GM19025 (cell line): ENCODE data around the gene HCK.

ENCODE experiments used
- ATAC-seq: cut with Tn5 transposase; IDR thresholded peaks from one replicate; pipeline ENCODE4 v1.9.1; 2021; ENCODE audit warnings: mild to moderate bottlenecking, low read depth, moderate library complexity; ENCODE audit not compliant: unreplicated experiment

The HCK gene

DNA sequence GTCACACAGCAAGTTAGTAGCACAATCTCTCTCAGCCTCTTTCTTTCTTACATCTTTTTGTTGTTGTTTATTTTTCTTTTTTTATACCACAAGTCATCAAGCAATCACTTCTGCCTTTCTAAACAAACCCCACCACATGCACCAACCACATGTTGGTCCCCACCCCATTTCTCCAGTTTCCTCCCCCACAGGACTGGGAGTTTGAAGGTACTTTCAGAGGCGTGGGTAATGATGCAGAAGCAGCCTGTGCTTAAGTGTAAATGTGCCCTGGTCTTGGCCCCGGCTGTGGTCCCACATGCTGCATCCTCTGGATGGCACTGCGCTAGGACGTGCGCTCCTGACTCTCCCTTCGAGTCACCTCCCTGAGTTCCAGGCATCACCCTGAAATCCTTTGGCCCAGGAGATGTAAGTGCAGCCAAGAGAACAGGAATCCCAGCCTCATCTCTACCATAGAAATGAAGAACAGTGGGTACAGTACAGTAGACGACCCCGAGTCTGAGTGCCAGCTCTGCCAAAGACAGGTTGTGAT is 5.7 kb downstream of the HCK start:
- ATAC-seq: no peak

DNA sequence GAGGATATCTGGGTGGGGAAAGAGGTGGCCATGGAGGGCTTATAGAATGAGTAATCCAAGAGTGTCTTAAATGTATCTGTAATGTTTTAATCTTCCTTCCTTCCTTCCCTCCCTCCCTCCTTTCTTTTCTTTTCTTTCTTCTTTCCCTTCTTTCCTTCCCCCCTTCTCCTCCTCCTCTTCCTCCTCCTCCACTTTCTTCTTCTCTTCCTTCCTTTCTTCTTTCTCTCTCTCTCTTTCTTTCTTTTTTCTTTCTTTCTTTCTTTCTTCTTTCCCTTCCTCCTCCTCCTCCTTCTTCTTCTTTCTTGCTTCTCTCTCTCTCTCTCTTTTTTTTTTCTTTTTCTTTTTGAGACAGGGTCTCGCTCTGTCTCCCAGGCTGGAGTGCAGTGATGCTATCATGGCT is 7.1 kb downstream of the HCK start:
- no peak for ATAC-seq

DNA sequence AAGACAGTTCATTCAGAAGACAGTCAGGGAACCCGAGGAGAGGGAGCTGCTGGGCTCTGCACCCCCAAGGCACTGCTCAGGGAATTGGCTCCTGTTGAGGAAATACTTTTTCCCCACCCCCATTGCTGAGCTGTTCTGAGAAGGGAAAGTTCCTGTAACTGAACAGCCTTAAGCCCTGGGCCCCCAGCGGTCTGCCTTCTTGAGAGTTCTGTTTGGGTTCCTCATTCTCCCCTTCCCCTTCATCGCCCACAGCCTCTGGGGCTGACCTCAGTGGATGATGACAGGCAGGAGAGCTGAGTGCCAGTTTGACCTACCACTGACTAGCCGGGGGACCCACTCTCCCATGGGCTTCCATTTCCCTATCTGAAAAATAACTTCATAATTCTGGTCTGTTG is 10.7 kb downstream of the HCK start:
- no peak for ATAC-seq

DNA sequence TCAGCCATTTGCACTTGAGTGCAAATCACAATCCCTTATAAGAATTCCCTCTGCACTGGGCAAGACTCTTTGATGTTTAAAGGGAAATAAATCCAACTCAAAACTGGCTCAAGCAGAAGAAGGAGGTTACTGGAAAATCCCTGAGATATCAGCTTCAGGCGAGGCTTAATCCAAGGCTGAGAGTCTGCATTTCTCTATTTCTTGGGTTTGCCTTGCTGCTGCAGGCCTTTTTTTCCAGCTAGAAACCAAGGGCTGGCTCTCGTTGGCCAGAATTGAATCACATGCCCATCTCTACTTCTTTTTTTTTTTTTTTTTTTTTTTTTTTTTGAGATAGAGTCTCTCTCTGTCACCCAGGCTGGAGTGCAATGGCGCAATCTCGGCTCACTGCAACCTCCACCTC is 11.7 kb downstream of the HCK start:
- no peak for ATAC-seq

GRCh38 chr20:32064667-32065066 is 12.6 kb downstream of the HCK start:
- no peak for ATAC-seq

GRCh38 chr20:32067234-32067821 is 15.3 kb downstream of the HCK start:
- no peak for ATAC-seq

DNA sequence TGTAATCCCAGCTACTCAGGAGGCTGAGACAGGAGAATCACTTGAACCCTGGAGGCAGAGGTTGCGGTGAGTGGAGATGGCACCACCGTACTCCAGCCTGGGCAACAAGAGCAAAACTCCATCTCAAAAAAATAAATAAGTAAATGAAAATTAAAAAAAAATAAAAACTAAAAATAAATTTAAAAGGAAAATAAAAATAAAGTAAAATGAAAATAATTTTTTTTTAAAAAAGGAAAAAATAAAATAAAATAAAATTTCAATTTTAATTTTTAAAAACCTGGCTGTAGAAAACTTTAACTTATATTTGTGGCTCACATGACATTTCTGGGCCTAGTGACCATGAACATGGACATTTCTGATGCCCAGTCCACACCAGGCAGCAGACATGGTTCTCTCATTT is 16.1 kb downstream of the HCK start:
- ATAC-seq: no peak

DNA sequence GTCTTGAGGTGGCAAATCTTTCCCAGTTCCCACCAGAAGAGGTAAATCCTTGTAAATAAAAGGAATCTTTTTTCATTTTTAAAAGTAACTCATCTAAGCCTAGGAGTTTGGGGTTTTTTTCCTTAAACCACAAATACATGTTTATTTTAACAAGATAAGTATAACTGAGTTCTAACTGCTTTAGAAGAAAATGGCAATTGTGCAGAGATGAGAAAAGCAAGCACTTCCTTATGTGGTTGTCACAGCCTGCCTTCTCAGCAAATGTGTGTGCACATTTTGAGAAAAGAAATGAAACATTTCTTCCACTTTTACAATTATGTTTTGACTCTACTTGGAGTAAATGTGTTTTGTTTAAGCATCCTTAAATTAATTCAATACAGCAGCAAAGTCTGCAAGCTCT is 17.7 kb downstream of the HCK start:
- ATAC-seq: no peak

- ATAC-seq: no peak
Observed at GRCh38 chr20:32070282-32070681, 18.2 kb downstream of the HCK start.

GRCh38 chr20:32070690-32071213 is 18.7 kb downstream of the HCK start:
- ATAC-seq: no peak

DNA sequence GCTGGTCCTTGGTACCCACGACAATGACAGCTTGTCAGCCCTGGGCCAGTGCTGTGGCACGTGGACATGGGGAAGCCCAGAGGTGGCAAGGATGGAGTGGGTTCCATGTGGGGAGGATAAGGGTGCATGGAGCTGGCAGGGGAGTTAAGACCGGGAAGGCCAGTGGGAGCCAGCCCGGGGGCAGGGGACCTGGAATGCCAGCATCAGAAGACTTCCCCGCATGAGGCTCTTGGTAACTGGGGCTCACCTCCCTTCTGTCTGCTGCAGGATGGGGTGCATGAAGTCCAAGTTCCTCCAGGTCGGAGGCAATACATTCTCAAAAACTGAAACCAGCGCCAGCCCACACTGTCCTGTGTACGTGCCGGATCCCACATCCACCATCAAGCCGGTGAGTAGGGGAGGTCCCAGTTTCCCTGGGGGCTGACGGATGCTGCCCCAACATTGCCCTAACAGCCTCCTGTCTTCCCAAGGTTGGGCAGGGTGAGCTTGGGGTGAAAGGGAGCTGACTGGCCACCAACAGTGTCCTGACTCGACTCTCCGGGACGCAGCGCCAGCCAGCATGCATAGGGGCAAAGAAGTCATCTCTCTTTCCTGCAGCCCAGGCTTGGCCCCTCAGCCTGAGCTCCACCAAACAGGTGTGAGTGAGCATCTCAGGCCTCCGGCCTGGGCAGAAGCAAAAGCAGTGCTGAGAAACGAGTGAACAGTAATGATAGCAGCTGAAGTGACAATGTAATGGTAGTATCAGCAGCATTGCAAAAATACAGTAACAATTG is 19.5 kb downstream of the HCK start:
- ATAC-seq: no peak

DNA sequence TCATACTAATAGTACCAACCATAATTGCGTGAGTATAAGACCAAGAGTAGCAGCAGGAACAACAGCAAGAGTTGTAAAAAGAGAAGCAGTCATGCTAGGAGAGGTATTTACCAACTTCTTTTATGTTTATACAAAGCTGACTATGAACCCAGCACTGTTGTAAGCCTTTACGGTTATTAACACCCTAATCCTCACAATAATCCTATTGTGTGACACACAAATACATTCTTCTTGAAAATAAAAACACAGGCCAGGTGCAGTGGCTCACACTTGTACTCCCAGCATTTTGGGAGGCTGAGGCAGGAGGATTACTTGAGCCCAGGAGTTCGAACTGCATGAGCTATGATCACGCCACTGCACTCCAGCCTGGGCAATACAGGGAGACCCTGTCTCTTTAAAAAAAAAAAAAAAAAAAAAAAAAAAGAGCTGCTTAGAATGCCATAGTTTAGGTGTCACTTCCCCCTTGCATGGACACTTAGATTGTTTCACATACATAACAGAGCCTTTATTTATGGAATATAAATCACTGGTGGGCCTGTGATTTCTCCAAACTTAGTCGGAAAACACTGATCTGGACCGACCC is 20.2 kb downstream of the HCK start:
- ATAC-seq: no peak

DNA sequence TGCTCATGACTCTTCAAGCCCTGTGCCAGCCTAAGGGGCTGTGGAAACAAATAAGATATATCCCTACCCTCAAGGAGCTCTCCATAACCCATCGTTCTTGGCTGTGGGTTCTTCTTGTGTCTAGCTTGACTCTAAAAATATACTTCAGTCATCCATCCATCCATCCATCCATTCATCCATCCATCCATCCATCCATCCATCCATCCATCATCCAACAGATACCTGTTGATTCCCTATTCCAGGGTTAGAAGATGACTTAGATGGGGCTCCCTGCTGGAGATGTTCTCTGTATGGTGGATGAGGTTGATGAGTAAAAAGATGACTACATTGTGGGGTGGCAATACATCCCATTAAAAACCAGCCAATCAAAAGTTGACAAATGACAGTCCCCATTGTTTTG is 23.5 kb downstream of the HCK start:
- no peak for ATAC-seq

- ATAC-seq: no peak
Observed at GRCh38 chr20:32077190-32077589, 25.1 kb downstream of the HCK start.

GRCh38 chr20:32078322-32078721 is 26.3 kb downstream of the HCK start:
- ATAC-seq: no peak

- no peak for ATAC-seq
Observed at GRCh38 chr20:32078791-32079190, 26.7 kb downstream of the HCK start.

DNA sequence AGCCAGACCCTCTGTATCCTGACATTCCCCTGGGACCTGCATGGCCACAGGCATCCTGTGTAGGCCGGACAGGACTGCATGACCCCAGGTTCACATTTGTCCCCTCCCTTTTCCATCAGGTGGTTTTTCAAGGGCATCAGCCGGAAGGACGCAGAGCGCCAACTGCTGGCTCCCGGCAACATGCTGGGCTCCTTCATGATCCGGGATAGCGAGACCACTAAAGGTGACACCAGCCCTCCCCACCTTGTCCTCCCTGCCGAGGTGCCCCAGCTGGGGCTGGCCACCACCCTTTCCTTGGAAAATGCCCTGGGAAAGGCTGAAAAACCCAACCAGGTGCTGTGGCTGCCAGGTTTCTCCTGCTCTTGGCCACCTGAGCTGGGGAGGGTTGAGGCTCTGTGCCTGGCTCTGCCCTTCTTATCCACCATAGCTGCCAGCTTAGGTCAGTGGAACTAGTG is 27.6 kb downstream of the HCK start:
- no peak for ATAC-seq

GRCh38 chr20:32080783-32081182 is 28.7 kb downstream of the HCK start:
- ATAC-seq: no peak

- no peak for ATAC-seq
Observed at GRCh38 chr20:32083469-32083868, 31.4 kb downstream of the HCK start.

GRCh38 chr20:32087070-32087469 is 35.0 kb downstream of the HCK start:
- ATAC-seq: no peak

DNA sequence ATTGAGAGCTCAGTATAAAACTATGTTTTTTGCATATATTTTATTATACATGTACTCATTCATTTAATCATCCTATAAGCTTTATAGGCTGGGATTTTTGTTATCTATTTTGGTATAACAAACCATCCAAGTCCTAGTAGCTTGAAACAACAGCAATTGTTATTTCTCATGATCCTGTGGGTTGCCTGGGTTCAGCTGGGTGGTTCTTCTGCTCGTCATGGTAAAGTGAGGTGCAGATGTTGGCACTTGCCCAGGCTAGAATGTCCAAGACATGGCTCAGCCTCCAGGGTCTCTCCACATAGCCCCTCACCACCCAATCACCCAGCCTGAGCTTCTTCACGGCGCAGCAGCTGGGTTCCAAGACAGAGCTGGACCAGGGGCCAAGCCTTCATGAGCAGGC is 36.7 kb downstream of the HCK start:
- ATAC-seq: no peak
